Lower lobe of right lung (tissue), 2 donors: ENCODE results near the gene PABPN1L. TPM values are rescaled to one million over a fixed set of nuclear protein-coding genes. Genes with fewer than 3 reads are reported as not detected.
"Not testable (repeated sequence)": the region's sequence is repeated elsewhere in the genome, so short reads cannot be mapped to it uniquely, and the experiment has no call there.

Experiments used
- ATAC-seq, 2 donors: fragments of 200-7000 bp; cut with Tn5 transposase; one replicate each; pipeline ENCODE4 v1.9.1; 2020 to 2022; ENCODE audit warnings: mild to moderate bottlenecking in 2 of 2, moderate library complexity in 2 of 2
- DNase-seq: peaks from one replicate; pipeline ENCODE4 v3.0.0-alpha.2; 2020
- H3K27ac ChIP-seq: fragments of 200-600 bp; one replicate; pipeline ENCODE4 v1.8.0; 2022
- H3K27me3 ChIP-seq: fragments of 200-600 bp; one replicate; pipeline ENCODE4 v1.8.0; 2022; ENCODE audit warnings: low read depth
- H3K36me3 ChIP-seq: fragments of 200-600 bp; one replicate; pipeline ENCODE4 v1.8.0; 2022; ENCODE audit warnings: mild to moderate bottlenecking
- H3K4me1 ChIP-seq: fragments of 200-600 bp; one replicate; pipeline ENCODE4 v1.8.0; 2022
- H3K4me3 ChIP-seq: fragments of 200-600 bp; one replicate; pipeline ENCODE4 v1.8.0; 2022; ENCODE audit warnings: mild to moderate bottlenecking
- H3K9me3 ChIP-seq: fragments of 200-600 bp; one replicate; pipeline ENCODE4 v1.8.0; 2022
- CTCF ChIP-seq: fragments of 200-600 bp; IDR thresholded peaks from one replicate; pipeline ENCODE4 v1.8.0; 2022; ENCODE audit warnings: antibody characterized with exemption, mild to moderate bottlenecking
- intact Hi-C: fragments of 100-400 bp; cut with DNase I; formaldehyde crosslinking; loops from one replicate; pipeline ENCODE4 v1.11.0; 2022
- total RNA-seq: library from RNA; stranded (reverse); fragmentation: NEBNext Ultra II Directional; extraction: Animal tissue kit (Norgen Biotek cat#: 25700); gene quantifications from one replicate; pipeline ENCODE4 v1.2.1, GENCODE V29; 2021
- donor health status: DM: no; HTN: yes; CAD: no; lungs with severe emphysema.

PABPN1L gene
- total RNA-seq, 1 donor from 2014 or later = not detected

GRCh38 chr16:88893127-88893968 is 26.9 kb upstream of the PABPN1L start:
- Histone ChIP-seq H3K4me1 (no peaks in the 10 kb centered on the region), H3K27ac (no peak overlapping the region), H3K9me3 (no peaks in the 10 kb centered on the region), H3K4me3 (no peak overlapping the region), H3K36me3 (peaks cover 42% of the 10 kb centered on the region), H3K27me3 (no peaks in the 10 kb centered on the region)
- ATAC-seq (no peak), DNase-seq (no peak)
- no peak for TF ChIP-seq CTCF
- intact Hi-C loops = no loop called here

- Histone ChIP-seq H3K36me3 (peaks cover 31% of the 10 kb centered on the region), H3K9me3 (no peaks in the 10 kb centered on the region), H3K4me3 (no peak overlapping the region), H3K27ac (no peak overlapping the region), H3K4me1 (no peaks in the 10 kb centered on the region), H3K27me3 (no peaks in the 10 kb centered on the region)
- intact Hi-C loops = no loop called here
- no peak for DNase-seq
- TF ChIP-seq CTCF = no peak
- ATAC-seq = no peak
These were observed 25.6 kb upstream of the PABPN1L start for GRCh38 chr16:88892065-88892464.

GRCh38 chr16:88891083-88891482 is 24.6 kb upstream of the PABPN1L start:
- no peak for TF ChIP-seq CTCF
- H3K4me3 ChIP-seq = no peak overlapping the region
- intact Hi-C loops = no loop called here
- H3K9me3 ChIP-seq = no peaks in the 10 kb centered on the region
- ATAC-seq (no peak), DNase-seq (no peak)
- H3K36me3 ChIP-seq = peaks cover 27% of the 10 kb centered on the region
- H3K27ac ChIP-seq = no peak overlapping the region
- H3K27me3 ChIP-seq = no peaks in the 10 kb centered on the region
- H3K4me1 ChIP-seq = peaks cover 1% of the 10 kb centered on the region

- H3K36me3 ChIP-seq = peaks cover 31% of the 10 kb centered on the region
- H3K27me3 ChIP-seq, H3K9me3 ChIP-seq, H3K4me3 ChIP-seq, H3K4me1 ChIP-seq, ATAC-seq, intact Hi-C loops, H3K27ac ChIP-seq, DNase-seq: not testable (repeated sequence)
These were observed 23.4 kb upstream of the PABPN1L start for GRCh38 chr16:88889702-88890352.

- intact Hi-C loops = no loop called here
- H3K27ac ChIP-seq = peak overlapping the region; percentile 68
- no peak for TF ChIP-seq CTCF
- H3K36me3 ChIP-seq = peaks cover 42% of the 10 kb centered on the region
- ATAC-seq (no peak), DNase-seq (no peak)
- peaks cover 8% of the 10 kb centered on the region for H3K4me1 ChIP-seq
- no peaks in the 10 kb centered on the region for H3K9me3 ChIP-seq
- no peaks in the 10 kb centered on the region for H3K27me3 ChIP-seq
- H3K4me3 ChIP-seq = no peak overlapping the region
These were observed 22.3 kb upstream of the PABPN1L start for GRCh38 chr16:88888461-88889387.
